Body of pancreas (tissue), 4 donors: ENCODE results near the gene UBE4B.
A peak's percentile ranks its signal among the peaks of the same experiment; 100 is the strongest.

Experiments
- CTCF ChIP-seq, 7 experiments: fragments of 450-650 bp in 4 of 7; fragments of 200-600 bp in 3 of 7; sonication (generic) in 3 of 7; IDR thresholded peaks; one replicate each; pipeline ENCODE4 v1.5.1; 2016 to 2019; ENCODE audit warnings: antibody characterized with exemption in 7 of 7
- POLR2A ChIP-seq, 3 donors: fragments of 450-650 bp; IDR thresholded peaks; one replicate each; pipeline ENCODE4 v1.6.1; 2016; ENCODE audit warnings: antibody characterized with exemption in 3 of 3, mild to moderate bottlenecking in 2 of 3

DNA sequence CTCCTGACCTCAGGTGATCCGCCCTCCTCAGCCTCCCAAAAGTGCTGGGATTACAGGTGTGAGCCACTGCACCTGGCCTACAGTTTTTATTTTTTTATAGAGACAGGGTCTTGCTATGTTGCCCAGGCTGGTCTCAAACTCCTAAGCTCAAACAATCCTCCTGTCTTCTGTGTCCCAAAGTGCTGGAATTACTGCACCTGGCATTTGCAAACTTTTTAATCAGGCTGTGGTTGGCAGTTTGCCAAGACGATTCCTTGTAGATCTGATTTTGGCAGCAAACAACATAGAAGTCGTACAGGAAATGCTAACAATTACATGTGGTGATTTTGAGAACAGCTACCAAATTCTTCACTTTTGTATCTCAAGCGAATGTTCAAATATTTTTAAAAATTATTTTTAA, 25.6 kb upstream of the UBE4B start:
- TF ChIP-seq POLR2A (IDR thresholded peaks at IDR 0.05) (no peak), CTCF (IDR thresholded peaks at IDR 0.05) (peak in 2 of 7 experiments; percentile 5)
